LNCAP (cell line): Measurements from ENCODE around the gene TRPM4.

Experiments
- TF ChIP-seq, protein P1 (sequence below): fragments of 450-650 bp; IDR thresholded peaks from 2 replicates; pipeline ENCODE4 v1.5.1; 2017; ENCODE audit warnings: mild to moderate bottlenecking

TRPM4 gene

DNA sequence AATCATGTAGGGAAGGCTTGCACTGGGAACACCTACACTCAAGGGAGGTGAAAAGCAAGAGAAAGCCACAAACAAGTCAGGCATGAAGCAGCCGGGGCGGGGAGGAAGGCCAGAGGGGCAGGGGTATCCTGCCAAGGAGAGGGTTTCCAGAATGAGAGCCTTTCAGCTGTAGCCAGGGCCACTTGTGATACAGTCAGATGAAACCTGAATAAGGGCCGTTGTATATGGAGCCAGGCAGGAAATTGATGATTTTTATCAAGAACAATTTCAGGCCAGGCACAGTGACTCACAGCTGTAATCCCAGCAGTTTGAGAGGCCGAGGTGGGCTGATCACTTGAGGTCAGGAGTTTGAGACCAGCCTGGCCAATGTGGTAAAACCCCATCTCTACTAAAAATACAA, 4.4 kb downstream of the TRPM4 start:
- TF ChIP-seq, protein P1, sequence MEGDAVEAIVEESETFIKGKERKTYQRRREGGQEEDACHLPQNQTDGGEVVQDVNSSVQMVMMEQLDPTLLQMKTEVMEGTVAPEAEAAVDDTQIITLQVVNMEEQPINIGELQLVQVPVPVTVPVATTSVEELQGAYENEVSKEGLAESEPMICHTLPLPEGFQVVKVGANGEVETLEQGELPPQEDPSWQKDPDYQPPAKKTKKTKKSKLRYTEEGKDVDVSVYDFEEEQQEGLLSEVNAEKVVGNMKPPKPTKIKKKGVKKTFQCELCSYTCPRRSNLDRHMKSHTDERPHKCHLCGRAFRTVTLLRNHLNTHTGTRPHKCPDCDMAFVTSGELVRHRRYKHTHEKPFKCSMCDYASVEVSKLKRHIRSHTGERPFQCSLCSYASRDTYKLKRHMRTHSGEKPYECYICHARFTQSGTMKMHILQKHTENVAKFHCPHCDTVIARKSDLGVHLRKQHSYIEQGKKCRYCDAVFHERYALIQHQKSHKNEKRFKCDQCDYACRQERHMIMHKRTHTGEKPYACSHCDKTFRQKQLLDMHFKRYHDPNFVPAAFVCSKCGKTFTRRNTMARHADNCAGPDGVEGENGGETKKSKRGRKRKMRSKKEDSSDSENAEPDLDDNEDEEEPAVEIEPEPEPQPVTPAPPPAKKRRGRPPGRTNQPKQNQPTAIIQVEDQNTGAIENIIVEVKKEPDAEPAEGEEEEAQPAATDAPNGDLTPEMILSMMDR, result no peak

DNA sequence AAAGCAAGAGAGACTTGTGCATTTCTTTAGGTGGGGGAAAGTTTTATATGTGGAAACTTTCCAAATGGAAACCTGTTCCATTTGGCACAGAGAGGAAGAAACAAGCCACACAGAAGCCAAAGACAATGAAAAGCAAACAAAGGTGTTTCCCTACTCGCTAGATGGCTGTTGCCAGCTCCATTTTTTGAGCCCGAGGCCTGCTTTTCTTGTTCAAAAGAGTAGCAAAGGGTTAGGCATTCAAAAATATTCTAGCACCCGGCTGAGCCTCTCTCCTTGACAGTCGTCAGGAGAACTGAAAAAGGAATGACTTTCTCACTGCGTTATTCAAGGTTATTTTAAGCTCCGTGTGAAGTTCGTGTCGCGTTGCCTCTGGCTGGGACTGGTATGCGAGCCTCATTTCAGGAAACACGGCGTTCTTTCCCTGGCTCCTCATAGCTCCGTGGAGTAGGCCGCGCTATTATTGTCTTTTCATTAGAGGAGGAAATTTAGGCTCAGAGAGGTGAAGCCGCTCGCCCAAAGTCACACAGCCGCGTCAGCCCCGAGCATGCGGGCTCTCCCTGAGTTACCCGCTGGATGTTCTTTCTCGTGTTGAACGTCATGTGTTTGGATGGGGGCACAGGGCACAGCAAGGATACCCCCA, 7.6 kb downstream of the TRPM4 start:
- TF ChIP-seq, protein P1, result no peak

DNA sequence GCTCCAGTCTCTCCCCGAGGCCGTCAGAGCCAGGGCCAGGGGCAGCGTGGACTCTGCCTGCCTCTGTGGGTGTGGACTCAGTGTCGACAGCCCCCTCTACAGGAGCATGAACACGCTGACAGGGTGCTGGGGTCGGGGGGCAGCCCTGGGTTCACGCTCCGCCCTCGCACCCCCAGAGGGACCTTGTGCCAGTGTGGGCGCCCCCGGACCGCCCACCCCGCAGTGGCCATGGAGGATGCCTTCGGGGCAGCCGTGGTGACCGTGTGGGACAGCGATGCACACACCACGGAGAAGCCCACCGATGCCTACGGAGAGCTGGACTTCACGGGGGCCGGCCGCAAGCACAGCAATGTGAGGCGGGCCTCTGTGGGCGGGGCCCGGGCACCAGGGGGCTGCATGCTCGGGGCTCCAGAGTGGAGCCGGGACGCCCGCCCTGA, 8.3 kb downstream of the TRPM4 start:
- TF ChIP-seq, protein P1, result no peak; the same call in 1 of the 2 replicates

DNA sequence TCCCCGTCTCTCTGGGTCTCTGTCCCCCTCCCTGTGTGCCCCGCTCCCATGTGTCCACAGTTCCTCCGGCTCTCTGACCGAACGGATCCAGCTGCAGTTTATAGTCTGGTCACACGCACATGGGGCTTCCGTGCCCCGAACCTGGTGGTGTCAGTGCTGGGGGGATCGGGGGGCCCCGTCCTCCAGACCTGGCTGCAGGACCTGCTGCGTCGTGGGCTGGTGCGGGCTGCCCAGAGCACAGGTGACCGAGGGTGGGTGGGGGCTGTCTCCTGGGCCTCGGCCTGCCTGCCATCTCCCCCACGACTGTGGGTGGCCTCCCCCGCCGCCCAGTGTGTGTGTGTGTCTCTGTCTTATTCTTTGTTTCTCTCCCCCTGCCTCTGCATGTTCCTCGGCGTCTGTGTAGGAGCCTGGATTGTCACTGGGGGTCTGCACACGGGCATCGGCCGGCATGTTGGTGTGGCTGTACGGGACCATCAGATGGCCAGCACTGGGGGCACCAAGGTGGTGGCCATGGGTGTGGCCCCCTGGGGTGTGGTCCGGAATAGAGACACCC, 10.3 kb downstream of the TRPM4 start:
- TF ChIP-seq, protein P1, result no peak

DNA sequence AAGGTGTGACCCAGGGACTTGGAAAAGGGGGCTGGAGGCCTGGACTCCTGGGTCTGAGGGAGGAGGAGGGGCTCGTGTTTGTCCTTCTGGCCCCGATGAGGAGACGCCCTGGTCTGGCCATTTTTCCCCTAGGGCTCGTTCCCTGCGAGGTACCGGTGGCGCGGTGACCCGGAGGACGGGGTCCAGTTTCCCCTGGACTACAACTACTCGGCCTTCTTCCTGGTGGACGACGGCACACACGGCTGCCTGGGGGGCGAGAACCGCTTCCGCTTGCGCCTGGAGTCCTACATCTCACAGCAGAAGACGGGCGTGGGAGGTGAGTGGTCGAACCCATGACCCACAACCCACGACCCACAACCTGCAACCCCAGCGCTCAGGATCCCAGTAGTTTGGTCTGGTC, 10.8 kb downstream of the TRPM4 start:
- TF ChIP-seq, protein P1, result no peak

DNA sequence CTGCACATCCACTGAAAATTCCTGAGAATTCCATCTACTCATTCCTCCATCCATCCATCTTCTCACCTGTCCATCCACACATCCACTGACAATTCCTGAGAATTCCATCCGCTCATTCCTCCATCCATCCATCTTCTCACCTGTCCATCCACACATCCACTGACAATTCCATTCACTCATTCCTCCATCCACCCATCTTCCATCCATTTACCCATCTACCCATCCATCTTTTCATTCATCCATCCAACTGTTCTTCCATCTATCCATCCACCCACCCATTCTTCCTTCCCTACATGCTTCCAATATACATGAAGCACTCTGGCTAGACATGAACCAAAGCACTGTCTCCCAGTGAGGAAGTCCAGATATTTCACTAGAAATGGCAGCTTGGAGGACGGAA, 15.6 kb downstream of the TRPM4 start:
- TF ChIP-seq, protein P1, result no peak

DNA sequence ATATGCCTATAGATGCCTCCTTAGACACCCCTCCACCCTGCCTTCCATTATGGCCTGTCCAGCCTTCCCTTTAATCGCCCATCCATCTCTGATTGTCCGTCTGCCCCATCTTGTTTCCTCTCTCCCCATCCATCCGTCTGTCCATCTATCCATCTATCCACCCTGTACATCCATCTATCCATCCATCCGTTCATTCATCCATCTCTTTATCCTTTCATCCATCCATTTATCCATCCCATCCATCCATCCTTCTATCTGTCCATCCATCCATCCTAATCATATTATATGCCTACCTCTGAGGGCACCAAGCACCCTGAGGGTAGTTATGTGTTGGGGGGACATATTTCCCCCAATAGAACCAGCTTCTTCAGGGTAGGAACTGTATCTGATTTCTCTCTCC, 23.1 kb downstream of the TRPM4 start:
- TF ChIP-seq, protein P1, result no peak
